ENCODE measurements around the gene IGSF9B. TPM values are rescaled to one million over a fixed set of nuclear protein-coding genes. Genes with fewer than 3 reads are reported as not detected.

The IGSF9B gene
- total RNA-seq, 1 experiment from 2014 or later, result 10.1 TPM

DNA sequence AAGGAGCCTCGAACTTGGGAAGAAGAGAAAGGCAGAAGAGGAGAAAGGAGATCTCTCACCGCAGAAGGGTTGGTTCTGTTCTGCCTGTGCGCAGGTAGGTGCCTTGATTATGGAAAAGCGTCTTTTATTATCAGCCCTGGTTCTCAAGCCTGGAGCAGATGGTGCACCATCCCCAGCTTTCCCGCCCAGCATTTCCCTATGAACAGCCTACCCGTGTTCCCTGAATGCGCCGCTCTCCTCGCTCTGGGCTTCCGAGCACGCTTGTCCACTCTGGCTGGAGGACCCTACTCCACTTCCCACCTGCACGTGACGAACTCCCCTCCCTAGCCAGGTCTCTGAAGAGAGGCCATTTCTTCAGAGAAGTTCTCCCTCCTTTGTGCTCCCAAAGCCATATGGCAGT lies 15.2 kb downstream of the IGSF9B start:
- intact Hi-C loops (cut with micrococcal nuclease; ENCODE audit: unreplicated experiment), result no loop called here
- Histone ChIP-seq H3K4me1 (ENCODE audit: insufficient read depth, low read length, poor library complexity, severe bottlenecking) (peaks cover 4% of the 10 kb centered on the region), H3K4me3 (ENCODE audit: low read depth, low read length, poor library complexity, severe bottlenecking) (no peak overlapping the region), H3K27me3 (replicated peaks; ENCODE audit: insufficient read depth, low read depth, low read length, poor library complexity) (no peaks in the 10 kb centered on the region), H3K36me3 (ENCODE audit: insufficient read depth, low read length, poor library complexity, severe bottlenecking) (no peaks in the 10 kb centered on the region), H3K27ac (ENCODE audit: low read depth, low read length, poor library complexity, severe bottlenecking) (no peak overlapping the region), H3K9me3 (ENCODE audit: low read depth, low read length, poor library complexity, severe bottlenecking) (no peaks in the 10 kb centered on the region)
- no TSS peak for BruUV-seq (replicated peaks)
- POLR2A ChIA-PET (ENCODE audit: low non-redundant PET), result no interaction called here
- no peak for TF ChIP-seq EZH2 (IDR thresholded peaks at IDR 0.05; ENCODE audit: borderline replicate concordance, low read depth, low read length, poor library complexity, severe bottlenecking)
- TF ChIP-seq, protein P1, sequence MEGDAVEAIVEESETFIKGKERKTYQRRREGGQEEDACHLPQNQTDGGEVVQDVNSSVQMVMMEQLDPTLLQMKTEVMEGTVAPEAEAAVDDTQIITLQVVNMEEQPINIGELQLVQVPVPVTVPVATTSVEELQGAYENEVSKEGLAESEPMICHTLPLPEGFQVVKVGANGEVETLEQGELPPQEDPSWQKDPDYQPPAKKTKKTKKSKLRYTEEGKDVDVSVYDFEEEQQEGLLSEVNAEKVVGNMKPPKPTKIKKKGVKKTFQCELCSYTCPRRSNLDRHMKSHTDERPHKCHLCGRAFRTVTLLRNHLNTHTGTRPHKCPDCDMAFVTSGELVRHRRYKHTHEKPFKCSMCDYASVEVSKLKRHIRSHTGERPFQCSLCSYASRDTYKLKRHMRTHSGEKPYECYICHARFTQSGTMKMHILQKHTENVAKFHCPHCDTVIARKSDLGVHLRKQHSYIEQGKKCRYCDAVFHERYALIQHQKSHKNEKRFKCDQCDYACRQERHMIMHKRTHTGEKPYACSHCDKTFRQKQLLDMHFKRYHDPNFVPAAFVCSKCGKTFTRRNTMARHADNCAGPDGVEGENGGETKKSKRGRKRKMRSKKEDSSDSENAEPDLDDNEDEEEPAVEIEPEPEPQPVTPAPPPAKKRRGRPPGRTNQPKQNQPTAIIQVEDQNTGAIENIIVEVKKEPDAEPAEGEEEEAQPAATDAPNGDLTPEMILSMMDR (conservative IDR thresholded peaks at IDR 0.05; ENCODE audit: low read depth, low read length), result no peak
- DNase-seq (ENCODE audit: low spot score), result no peak
- CTCF ChIA-PET, result no interaction called here

DNA sequence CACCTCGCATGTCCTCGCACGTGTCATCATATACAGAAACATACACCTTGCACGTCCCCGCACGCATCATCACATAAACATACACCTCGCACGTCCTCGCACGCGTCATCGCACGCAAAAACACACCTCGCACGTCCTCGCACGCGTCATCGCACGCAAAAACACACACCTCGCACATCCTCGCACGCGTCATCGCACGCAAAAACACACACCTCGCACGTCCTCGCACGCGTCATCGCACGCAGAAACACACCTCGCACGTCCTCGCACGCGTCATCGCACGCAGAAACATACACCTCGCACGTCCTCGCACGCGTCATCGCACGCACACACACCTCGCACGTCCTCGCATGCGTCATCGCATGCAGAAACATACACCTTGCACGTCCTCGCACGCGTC lies 16.7 kb downstream of the IGSF9B start:
- Histone ChIP-seq H3K27ac (ENCODE audit: low read depth, low read length, poor library complexity, severe bottlenecking) (no peak overlapping the region), H3K36me3 (ENCODE audit: insufficient read depth, low read length, poor library complexity, severe bottlenecking) (no peaks in the 10 kb centered on the region), H3K27me3 (replicated peaks; ENCODE audit: insufficient read depth, low read depth, low read length, poor library complexity) (no peaks in the 10 kb centered on the region), H3K9me3 (ENCODE audit: low read depth, low read length, poor library complexity, severe bottlenecking) (no peaks in the 10 kb centered on the region), H3K4me3 (ENCODE audit: low read depth, low read length, poor library complexity, severe bottlenecking) (no peak overlapping the region), H3K4me1 (ENCODE audit: insufficient read depth, low read length, poor library complexity, severe bottlenecking) (no peaks in the 10 kb centered on the region)
- DNase-seq (ENCODE audit: low spot score), result no peak
- TF ChIP-seq EZH2 (IDR thresholded peaks at IDR 0.05; ENCODE audit: borderline replicate concordance, low read depth, low read length, poor library complexity, severe bottlenecking), result no peak
- TF ChIP-seq, protein P1 (conservative IDR thresholded peaks at IDR 0.05; ENCODE audit: low read depth, low read length), result no peak
- CTCF ChIA-PET, result no interaction called here
- no TSS peak for BruUV-seq (replicated peaks)
- POLR2A ChIA-PET (ENCODE audit: low non-redundant PET), result no interaction called here
- intact Hi-C loops (cut with micrococcal nuclease; ENCODE audit: unreplicated experiment), result no loop called here

DNA sequence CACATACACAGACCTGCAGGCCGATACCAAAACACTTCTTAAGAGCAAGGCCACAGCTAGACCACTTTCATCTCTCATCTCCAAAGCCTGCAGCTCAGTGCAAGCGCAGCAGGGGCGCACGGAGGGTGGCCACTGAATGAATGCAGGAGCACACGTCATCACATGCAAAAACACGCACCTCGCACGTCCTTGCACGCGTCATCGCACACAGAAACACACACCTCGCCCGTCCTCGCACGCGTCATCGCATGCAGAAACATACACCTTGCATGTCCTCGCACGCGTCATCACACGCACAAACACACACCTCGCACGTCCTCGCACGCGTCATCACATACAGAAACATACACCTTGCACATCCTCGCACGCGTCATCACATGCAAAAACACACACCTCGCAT lies 17.2 kb downstream of the IGSF9B start:
- no peaks in the 10 kb centered on the region for H3K36me3 ChIP-seq (ENCODE audit: insufficient read depth, low read length, poor library complexity, severe bottlenecking)
- intact Hi-C loops (cut with micrococcal nuclease; ENCODE audit: unreplicated experiment), result no loop called here
- CTCF ChIA-PET, result interaction anchor here (0.6 kb wide), 1 partner anchor 46 kb away, joined by 5 read pairs; no protein-coding TSS in a partner anchor
- POLR2A ChIA-PET (ENCODE audit: low non-redundant PET), result no interaction called here
- H3K9me3 ChIP-seq (ENCODE audit: low read depth, low read length, poor library complexity, severe bottlenecking), result no peaks in the 10 kb centered on the region
- no peak overlapping the region for H3K4me3 ChIP-seq (ENCODE audit: low read depth, low read length, poor library complexity, severe bottlenecking)
- DNase-seq (ENCODE audit: low spot score), result no peak
- H3K27ac ChIP-seq (ENCODE audit: low read depth, low read length, poor library complexity, severe bottlenecking), result no peak overlapping the region
- no peaks in the 10 kb centered on the region for H3K4me1 ChIP-seq (ENCODE audit: insufficient read depth, low read length, poor library complexity, severe bottlenecking)
- TF ChIP-seq EZH2 (IDR thresholded peaks at IDR 0.05; ENCODE audit: borderline replicate concordance, low read depth, low read length, poor library complexity, severe bottlenecking), result no peak
- TF ChIP-seq, protein P1 (conservative IDR thresholded peaks at IDR 0.05; ENCODE audit: low read depth, low read length), result no peak
- no TSS peak for BruUV-seq (replicated peaks)
- no peaks in the 10 kb centered on the region for H3K27me3 ChIP-seq (replicated peaks; ENCODE audit: insufficient read depth, low read depth, low read length, poor library complexity)
